GM12801 (cell line): Measurements from ENCODE around the gene S100A1.

Experiments
- CTCF ChIP-seq: IDR thresholded peaks from one replicate; pipeline ENCODE4 v1.5.1; 2011; ENCODE audit warnings: control low read depth; ENCODE audit not compliant: insufficient read length; ENCODE audit errors: extremely low read depth

S100A1 gene

GRCh38 chr1:153612755-153613331 lies 15.4 kb upstream of the S100A1 start, which contains the start of gene S100A16:
Gene S100A16, minus strand, starts transcription at chr1:153613137. Its CDS starts 4,986 bp downstream, at chr1:153608151.
- no peak for TF ChIP-seq CTCF

- no peak for TF ChIP-seq CTCF
Observed at GRCh38 chr1:153613406-153613805, 14.8 kb upstream of the S100A1 start.

- TF ChIP-seq CTCF, result no peak
Observed at GRCh38 chr1:153614189-153614900, 13.9 kb upstream of the S100A1 start.

GRCh38 chr1:153614906-153615305 lies 13.3 kb upstream of the S100A1 start:
- no peak for TF ChIP-seq CTCF

GRCh38 chr1:153615406-153615805 lies 12.8 kb upstream of the S100A1 start:
- TF ChIP-seq CTCF, result no peak

- TF ChIP-seq CTCF, result no peak
Observed at GRCh38 chr1:153616144-153616916, 11.9 kb upstream of the S100A1 start, which contains the start of gene S100A14. Gene S100A14, minus strand, starts transcription at chr1:153616325. Its CDS starts 467 bp downstream, at chr1:153615858.

GRCh38 chr1:153616917-153617311 lies 11.3 kb upstream of the S100A1 start:
- TF ChIP-seq CTCF, result no peak
